NCI-H1417 treated with DMSO at 0.1 percent for 48 hours (cell line): ENCODE results near the gene THNSL1.

Experiments
- DNase-seq: peaks from one replicate; lab custom pipeline; 2025; lab: John Stamatoyannopoulos, UW

THNSL1 gene

DNA sequence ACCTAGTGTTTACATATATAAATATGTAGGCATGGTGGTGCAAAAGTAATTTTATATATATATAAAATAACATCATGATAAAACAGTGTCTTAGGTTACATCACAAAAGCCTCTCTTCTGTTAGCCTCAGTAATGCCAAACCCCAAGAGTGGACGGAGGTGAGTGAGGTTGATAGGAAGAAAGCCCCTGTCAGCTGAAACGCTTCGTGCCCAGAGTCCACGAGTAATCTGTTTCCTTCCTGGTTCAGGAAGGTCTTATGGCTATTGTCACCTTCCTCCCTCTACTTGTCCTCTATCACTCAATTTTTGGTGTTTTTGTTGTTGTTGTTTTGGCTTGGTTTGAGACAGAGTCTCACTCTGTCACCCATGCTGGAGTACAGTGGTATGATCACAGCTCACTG is 41.5 kb downstream of the THNSL1 start:
- no peak for DNase-seq

DNA sequence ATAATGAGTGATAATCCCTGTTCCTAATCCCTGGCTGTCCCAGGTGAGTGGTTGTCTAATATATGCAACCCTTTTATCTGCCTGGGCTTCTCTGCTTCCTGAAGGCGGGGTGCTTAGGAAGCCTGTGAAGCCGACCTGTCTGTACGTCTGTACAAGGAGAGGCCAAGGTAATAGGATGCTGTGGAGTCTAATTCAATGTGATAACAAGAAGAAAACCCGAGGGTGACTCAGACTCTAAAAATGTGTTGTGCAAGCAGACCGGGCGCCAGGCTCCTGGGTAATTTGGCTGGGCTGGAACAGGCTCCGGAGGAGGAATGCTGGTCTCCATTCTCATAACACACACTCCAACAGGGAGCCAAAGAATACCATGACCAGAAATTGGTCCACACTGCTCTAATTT is 43.6 kb downstream of the THNSL1 start:
- DNase-seq: no peak

DNA sequence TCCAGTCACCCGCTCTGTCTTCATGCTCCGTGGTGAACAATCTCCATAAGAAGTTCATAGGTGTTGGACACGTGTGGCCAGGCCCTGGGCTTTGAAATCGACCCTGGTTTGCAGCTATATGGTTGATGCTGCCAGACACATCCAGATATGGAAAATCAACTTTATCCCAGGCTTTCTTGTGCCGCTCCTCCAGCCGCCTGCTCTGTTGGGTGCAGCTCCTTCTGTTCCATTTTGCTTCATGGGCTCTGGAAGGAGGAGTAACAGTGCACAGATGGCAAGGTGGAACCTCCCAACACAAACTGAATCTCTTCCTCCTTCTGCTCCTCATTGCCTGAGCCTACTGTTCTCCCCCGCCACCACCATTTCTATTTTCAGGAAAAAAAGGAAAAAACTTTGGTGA is 44.7 kb downstream of the THNSL1 start:
- no peak for DNase-seq

DNA sequence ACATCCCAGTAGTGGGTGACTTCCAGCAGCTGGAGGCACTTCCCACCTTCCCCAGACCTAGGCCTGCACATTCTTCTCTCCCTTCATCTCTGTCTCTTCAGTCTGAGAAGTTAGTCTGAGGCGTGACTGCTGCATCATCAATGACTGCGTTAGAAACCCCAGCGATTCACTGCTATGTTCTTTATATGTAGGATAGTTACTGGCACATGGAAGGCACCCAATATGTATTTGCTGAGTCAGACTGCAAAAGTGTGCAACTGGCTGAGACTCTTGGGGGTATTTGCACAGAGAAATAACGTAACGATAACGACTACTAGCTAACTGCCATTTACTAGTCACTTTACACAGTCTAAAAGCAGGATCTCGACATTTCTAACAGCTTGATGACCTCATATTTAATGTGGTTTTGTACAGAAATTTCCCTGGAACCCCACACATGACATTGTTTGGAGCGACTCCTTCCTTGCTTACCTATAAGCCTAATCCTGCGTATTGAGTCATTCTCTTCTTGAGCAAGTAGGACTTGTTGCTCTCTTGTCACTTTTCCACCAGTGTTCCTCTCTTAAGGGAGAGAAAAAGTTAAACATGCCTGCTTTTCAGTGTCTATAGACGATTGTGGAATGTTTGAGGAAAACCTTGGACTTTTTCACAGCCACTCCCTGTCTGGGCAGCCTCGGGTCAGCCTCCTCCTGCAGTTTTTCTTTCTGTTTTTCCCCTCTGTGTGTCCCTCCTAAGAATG is 45.5 kb downstream of the THNSL1 start:
- no peak for DNase-seq

DNA sequence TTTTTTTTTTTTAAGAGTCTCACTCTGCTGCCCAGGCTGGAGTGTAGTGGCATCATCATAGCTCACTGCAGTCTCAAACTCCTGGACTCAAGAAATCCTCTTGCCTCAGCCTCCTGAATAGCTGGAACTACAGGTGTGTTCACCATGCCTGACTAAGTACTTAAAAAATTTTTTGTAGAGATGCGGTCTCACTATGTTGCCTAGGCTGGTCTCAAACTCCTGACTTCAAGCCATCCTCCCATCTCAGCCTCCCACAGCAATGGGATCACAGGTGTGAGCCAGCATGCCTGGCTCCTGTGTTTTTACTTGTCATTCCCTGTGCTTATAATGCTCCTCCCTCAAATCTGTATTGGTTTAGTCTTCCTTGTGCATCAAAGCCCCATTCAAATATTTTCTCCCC is 46.7 kb downstream of the THNSL1 start:
- DNase-seq: no peak

DNA sequence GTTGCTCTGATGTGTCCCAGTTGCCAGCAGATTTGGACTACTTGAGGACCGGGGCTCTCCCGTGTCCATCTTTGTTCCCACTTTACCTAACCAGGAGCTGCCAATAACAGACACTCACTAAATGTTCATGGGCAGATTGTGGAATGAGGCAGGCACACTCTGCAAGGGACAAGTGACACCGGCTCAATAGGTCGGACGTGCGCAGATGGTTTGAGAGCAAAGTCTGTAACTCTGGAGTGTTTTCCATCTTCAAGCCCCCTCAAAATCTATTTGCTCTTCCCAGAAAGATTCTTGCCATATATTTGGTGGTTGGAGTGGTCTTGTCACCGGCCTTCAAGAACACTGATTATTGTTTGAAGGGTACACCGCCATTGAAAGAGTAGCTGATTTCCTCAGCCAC is 47.2 kb downstream of the THNSL1 start:
- DNase-seq: no peak

DNA sequence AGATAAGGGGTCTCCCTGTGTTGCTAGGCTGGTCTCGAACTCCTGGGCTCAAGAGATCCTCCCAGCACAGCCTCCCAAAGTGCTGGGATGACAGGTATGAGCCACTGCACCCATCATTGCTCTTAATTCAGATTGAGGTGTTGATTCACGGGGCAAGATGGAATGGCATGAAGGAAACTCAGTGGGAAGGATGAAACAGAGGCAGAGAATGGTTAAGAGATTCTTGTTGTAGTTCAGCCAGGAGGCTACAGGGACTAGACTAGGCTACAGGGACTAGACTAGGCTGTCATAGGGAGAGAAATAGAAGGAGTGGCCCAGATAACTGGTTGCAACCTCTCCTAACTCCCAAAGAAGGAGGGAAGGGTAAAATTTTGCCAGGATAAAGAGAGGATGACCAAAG is 48.0 kb downstream of the THNSL1 start:
- no peak for DNase-seq

DNA sequence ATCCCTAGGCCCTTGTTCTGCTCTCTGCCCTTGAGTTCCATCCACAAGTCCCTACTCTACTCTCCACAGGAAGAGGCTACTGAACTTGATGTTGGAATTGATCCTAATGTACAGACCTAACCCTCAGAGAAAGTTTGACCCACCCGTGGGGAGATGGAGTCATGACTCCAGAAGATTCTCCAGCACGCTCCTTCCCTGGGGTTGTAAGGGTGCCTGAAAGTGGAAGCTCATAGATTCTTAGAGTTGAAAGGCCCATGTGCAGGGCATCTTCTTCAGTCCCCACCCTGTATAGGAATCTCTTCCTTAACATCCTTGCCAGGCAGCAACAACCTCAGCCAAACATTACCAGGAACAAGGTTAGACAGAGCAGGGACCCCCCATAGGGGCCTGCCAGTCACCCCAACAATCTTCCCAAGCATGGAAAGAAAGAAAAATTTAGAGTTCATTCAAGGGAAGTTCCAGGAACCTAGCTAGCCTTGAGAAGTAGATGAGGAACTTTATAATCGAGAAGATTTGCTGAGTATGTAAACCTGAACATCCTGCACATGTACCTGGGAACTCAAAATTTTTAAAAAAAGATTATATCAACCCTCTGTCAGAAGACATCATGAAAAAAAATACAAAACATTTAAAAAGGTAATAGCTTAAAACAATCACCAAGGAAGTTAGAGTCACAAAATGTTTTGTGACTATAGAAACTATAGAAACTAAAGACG is 49.5 kb downstream of the THNSL1 start:
- DNase-seq: no peak

DNA sequence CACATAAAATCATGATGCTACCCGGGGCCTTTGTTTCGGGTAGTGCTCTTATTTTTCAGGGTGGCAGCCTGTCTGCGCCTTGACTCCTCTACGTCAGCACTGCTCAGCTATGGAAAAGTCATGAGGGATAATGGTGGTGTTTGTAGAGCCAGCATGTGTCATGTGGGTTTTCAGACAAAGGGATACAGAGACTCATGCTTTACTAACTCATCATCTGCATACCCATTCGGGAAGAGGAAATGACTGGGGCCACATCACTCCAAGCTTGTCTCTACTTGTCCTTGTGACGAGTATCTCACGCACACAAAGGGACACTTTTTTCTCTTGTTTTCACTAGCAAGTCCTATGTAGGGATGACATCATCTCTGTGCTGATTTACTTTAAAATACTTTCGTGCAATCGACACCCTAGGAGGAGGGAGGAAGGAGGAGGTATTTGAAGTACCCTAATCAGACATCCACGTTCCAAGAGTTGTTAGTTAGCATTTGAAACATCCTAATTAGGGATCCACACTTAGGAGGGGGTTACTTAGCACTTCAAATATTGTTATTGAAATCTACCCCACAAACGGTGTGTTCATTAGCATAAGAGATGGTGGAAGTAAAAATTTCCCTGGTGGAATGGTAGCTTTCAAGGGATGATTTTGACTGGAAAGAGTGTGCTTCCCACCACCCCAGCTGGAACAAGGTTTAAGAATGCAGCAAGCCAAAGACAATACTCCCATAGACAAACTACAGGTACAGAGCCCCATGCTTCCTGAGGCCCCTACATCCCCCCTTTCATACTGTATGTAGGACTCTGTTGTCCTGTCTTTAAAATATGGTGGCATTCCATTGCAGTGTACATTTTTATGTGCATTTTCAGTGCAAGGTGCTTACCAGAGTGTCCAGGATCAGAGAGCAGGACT is 52.0 kb downstream of the THNSL1 start:
- DNase-seq: no peak

DNA sequence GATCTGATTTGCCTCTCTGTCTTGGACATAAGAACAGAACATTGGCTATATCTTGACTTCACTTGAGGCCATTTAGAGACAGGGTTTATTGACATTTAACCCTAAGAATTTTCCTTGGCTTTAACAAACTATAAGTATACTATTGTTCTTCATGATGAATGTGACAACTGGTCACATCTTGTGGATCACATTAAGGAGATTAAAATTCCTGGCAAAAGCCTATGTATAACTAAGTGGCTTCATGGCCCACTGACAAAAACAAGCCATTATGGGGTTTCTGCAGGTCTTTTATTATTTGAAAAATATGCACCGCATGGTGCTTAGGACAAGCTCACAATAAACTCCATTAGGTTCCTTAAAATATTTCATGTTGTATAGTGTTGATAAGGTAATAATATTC is 54.8 kb downstream of the THNSL1 start:
- no peak for DNase-seq

DNA sequence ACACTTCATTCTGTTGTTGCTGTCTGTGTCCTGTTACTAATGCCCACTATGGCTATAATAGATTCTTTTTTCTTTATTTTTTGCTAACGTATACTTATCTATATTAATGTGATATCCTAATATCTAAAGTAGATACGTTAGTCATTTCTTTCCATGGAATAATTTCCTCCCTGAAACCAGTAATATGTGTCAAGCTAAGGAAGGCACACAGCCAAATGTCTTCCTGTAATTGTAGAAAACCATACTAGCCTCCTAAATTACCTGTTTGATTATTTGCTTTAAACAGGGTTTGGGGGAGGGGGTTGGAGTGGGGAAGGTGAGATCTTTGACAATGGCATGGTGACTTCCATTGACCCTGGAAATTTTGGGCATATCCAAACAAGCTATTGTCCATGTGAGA is 56.4 kb downstream of the THNSL1 start:
- no peak for DNase-seq

DNA sequence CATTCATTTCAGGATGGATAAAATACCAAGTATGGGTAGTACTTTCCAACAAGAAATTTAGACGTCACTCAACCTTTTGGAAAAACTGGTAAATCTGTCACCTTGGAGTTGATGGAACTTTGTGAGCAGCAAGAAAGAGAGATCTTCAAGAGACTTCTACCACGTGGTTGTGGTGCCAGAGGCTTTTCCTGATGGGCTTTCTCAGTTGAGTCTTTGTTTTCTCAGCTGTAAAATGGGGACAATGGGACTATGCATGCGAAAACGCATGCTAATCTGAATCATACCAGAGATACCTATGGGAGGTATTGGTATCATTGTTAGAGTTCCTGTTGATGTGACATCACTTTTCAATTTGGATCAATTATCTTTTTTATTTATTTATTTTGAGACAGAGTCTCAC is 59.4 kb downstream of the THNSL1 start:
- DNase-seq: no peak
